ENCODE measurements around the gene TM9SF1.

The TM9SF1 gene

GRCh38 chr14:24195186-24196070 lies at the start of gene TM9SF1:
TSS of gene TM9SF1 (minus strand) at chr14:24195441. CDS start at chr14:24195019, 422 bp downstream.
- peak; percentile 86 for DNase-seq

DNA sequence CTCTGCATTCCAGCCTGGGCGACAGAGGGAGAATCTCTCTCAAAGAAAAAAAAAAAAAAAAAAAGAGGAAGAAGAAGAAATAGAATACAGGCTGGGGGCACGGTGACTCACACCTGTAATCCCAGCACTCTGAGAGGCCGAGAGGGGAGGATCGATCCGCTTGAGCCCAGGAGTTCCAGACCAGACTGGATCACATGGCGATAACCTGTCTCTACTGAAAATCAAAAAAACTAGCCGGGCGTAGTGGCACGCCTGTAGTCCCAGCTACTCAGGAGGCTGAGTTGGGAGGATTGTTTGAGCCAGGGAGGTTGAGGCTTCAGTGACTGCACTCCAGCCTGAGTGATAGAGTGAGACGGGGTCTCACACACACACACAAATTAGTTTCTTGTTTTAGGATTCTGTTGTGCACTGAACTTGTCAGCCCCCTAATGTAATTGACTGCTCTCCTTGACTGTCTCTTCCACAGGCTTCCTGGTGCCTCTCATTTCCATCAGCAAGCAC lies 48.1 kb upstream of the TM9SF1 start:
- DNase-seq = no peak

DNA sequence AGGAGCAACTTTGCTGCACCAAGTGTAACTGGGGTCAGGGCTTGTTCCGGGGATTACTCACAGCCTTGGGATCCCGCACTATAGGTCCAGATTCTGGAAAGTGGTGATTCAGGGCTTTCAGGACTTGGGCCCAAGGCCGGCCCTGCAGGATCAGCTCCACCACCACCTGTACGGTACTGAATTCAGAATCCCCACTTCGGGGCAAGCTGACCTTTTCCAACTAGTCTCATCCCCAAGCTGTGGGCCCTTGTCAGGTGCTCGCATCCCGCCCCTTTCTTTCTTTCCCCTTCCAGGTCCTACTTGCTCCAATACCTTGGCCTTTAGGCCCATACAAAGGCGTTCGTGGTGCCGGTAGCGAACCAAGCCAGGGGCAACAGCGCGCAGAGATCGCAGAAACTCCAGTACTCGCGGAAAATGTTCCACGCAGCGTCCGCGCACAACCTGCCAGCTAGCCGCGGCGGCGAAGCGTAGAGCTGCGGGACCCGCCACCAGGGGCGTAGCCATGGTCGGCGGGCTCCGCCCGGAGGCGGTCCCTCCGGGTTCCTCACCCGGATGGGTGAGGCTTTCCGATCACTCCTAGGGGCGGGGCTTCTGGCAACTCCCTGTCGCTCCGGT lies 46.7 kb upstream of the TM9SF1 start:
- DNase-seq = peak; percentile 91

GRCh38 chr14:24240110-24240918 lies 45.1 kb upstream of the TM9SF1 start:
- no peak for DNase-seq

- no peak for DNase-seq
These were observed 43.3 kb upstream of the TM9SF1 start for GRCh38 chr14:24238527-24239037.

- DNase-seq = no peak
These were observed 42.9 kb upstream of the TM9SF1 start for GRCh38 chr14:24238123-24238522.

- no peak for DNase-seq
These were observed 42.3 kb upstream of the TM9SF1 start for GRCh38 chr14:24237463-24237955.

GRCh38 chr14:24236689-24237462 lies 41.6 kb upstream of the TM9SF1 start:
- no peak for DNase-seq

GRCh38 chr14:24235804-24236688 lies 40.8 kb upstream of the TM9SF1 start:
- no peak for DNase-seq

DNA sequence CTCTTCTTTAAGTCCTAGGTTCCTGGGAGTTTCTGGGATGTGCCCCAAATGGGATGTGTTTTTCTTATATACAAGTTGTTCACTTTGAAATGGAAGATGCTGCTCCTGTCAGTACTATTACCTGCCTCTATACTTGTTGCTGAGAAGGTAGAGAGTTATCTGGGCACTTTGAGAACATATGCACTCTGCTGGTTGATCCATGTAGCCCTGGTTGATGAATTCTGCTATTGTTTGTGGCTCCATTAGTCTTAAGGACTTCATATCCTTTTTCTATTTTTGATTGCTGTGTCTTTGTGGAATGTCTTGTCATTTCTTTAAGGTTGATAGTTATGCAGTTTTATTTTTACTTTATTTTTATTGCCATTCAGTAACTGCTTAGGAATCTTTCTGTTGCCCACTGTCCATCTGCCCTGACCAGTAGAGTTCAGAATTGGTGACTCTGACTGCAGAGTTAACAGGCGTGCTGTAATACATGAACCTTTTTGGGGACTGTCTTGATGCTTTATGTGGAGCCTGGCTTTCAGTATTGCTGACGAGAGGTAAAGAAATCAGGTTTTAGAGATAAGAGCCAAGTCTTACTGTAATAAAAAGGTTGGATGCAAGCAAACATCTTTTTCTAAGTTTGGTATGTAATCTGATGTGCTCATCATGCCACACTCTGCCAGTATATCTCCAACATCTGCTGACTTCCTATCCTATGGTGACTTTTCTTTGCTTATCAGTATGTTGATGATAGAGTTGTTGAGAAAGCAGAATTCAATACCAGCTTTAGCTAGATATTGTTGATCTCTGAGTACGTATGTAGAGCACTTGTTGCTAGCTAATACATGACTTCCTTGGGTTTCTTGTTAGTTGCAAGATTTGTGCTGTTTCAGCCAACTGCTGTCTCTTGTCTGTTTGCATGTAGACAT lies 39.1 kb upstream of the TM9SF1 start:
- DNase-seq = no peak

DNA sequence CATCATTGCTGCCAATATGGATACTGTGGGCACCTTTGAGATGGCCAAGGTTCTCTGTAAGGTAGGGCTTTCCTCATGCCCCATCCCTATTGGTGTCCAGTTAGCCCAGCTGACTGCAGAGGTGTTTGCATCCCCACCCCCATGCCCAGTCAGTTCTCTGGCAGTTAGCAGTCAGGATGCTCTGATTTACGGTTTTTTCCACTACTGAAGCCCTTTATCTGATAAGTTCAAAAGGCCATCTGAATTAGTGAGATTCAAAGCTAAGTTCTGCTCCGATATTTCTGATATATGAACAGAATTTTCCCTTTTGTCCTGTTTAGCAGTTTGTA lies 38.3 kb upstream of the TM9SF1 start:
- no peak for DNase-seq

- DNase-seq = no peak
These were observed 37.6 kb upstream of the TM9SF1 start, which contains the start of gene GMPR2 for GRCh38 chr14:24232645-24233537. TSS of gene GMPR2 (plus strand) at chr14:24232929. CDS start at chr14:24233254, 325 bp downstream.

GRCh38 chr14:24232121-24232644 lies 36.9 kb upstream of the TM9SF1 start, which contains the start of gene NEDD8:
TSS of gene NEDD8 (minus strand) at chr14:24232367. CDS start at chr14:24232267, 100 bp downstream.
- DNase-seq = peak; percentile 82

- no peak for DNase-seq
These were observed 36.3 kb upstream of the TM9SF1 start for GRCh38 chr14:24231263-24232120.

DNA sequence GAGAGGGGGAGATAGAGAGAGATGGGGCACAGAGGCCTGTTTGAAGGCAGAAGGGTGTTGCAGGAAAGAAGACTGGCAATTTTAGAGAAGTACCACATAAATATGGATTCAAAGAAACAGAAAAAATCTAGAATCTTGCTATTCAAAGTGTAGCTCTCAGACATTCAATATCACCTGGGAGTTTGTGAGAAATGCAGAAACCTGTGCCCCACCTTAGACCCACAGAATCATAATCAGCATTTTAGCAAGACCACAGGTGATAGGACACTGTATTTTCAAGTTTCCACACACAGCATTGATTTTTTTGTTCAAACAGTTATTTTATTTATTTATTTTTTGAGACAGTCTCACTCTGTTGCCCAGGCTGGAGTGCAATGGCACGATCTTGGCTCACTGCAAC lies 33.7 kb upstream of the TM9SF1 start:
- DNase-seq = no peak

- DNase-seq = no peak
These were observed 31.2 kb upstream of the TM9SF1 start for GRCh38 chr14:24226473-24226872.

- DNase-seq = no peak
These were observed 29.4 kb upstream of the TM9SF1 start for GRCh38 chr14:24224618-24225071.
